GM12873 (cell line): Measurements from ENCODE around the gene VIT.

ENCODE experiments used
- CTCF ChIP-seq: IDR thresholded peaks from 2 replicates; pipeline ENCODE4 v1.5.1; 2012; ENCODE audit warnings: low read depth, mild to moderate bottlenecking, moderate library complexity, low read length, control low read depth; ENCODE audit not compliant: insufficient read depth; ENCODE audit errors: missing control alignments

Gene VIT

GRCh38 chr2:36800381-36800780 lies 103.9 kb downstream of the VIT start:
- no peak for TF ChIP-seq CTCF

DNA sequence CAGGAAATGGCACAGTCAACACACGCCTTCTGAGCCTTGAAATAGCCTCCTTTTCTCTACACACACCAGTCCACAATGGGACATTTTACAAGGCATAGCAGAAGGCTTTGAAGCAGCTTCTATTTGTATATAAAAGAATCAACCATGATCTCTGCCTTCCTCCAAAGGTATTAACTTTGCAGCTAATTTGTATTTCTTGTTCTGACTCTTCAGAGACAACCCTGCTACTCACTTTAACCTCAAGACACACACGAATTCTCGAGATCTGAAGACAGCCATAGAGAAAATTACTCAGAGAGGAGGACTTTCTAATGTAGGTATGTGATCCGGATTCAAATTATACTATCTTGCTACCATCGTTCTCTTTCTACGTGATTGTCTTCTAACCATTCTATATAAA lies 104.6 kb downstream of the VIT start:
- TF ChIP-seq CTCF = no peak

DNA sequence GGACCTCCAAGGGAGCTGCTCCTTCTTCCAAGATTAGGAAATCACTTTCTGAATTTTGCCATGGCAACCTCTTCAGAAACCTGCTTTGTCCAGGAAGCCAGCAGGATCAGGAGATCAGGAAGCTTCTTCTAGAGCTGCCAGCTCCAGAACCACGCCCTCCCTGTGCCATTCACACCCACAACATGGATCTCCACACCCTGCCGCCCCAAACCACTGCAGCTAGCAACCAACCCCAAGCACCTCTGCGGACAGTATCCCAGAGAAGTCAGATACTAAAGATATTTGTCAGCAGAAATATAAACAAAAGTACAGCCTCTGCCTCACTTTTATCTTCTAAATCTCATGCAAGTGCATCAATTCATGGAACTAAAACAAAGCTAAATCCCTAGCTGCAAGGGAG lies 106.4 kb downstream of the VIT start:
- no peak for TF ChIP-seq CTCF

DNA sequence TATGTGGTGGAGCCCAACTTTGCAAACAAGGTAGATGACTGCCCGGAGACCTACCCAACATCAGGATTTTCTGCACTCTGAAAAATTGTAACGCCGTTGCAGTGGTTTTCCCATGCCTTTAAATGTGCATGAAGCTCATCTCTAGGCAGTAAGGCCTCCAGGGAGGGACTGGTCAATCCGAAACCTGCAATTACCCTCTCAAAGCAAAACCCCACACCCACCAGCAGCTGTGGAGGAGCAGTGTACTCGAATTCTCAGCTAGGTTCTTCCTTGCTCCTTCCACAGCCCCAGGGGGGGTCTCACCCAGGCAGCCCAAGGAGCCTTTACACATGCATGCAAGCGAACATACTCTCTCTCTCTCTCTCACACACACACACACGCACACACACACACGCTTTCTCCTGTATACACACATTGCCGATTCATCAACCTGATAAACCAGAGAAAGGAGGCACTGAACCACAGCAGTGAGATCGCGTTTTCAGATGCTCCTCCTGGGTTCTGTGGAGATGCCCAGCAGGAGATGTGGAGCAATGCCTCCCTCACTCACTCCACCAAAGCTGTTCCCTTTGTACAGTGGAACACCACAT lies 109.2 kb downstream of the VIT start:
- no peak for TF ChIP-seq CTCF

DNA sequence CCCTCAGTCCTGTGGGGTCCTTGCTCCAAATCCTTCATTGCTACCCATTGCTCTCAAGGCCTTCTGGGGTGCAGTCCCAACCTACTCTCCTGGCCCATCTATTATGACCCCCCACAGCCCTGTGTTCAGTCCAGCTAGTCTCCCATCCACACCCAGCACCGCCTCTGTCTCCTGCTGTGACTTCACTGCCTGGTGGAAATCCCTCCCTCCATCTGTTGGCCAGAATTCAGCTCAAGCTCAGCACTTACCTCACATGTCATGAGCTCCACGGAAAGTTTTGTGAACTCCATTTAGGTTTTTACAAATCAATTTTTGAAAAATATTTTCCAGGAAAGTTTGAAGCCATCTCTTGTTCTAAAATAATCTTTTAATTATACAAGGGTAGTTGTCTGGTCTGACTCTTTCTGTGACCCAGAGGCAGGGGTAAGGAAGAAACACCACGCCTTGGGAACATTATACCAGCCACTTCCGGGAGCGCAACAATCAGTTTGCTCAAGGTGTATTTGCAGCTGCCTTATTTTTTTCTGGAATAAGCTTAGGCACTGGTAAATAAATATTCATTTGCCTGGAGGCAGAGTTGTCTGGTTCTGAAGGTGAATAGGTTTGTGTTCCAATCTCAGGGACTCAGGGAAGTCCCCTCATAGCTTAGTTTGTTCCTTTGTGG lies 110.8 kb downstream of the VIT start:
- TF ChIP-seq CTCF = no peak

DNA sequence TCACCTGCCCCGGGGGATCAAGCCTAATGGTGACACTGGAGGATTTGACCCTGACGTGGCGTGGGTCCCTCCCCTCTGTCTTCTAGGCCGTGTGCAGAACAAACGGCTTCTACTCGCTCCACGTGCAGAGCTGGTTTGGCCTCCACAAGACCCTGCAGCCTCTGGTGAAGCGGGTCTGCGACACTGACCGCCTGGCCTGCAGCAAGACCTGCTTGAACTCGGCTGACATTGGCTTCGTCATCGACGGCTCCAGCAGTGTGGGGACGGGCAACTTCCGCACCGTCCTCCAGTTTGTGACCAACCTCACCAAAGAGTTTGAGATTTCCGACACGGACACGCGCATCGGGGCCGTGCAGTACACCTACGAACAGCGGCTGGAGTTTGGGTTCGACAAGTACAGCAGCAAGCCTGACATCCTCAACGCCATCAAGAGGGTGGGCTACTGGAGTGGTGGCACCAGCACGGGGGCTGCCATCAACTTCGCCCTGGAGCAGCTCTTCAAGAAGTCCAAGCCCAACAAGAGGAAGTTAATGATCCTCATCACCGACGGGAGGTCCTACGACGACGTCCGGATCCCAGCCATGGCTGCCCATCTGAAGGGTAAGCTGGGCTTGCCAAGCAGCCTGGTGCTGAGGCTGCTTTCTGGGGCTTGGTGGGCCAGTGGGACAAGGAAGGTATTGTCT lies 112.0 kb downstream of the VIT start:
- TF ChIP-seq CTCF = no peak

DNA sequence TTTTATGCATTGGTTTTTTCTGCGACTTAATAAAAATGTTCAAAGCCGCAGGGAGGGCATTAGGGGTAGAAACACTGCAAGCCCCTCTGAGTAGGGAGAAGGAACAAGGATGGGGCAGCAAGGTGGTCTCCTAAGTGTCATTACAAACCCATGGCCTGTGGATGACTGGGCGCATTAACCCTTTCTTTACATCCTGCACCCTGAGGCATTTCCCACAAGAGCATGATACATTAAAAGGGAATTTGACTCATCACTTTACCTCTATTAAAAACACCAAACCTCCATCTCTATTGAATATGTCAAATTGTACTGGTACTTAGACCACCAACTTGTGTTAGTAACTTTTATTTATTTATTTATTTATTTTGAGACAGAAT lies 112.5 kb downstream of the VIT start:
- TF ChIP-seq CTCF = no peak
